GM12874 (cell line): Measurements from ENCODE around the gene DHCR24.

Experiments
- CTCF ChIP-seq: IDR thresholded peaks from 2 replicates; pipeline ENCODE4 v1.5.1; 2011; ENCODE audit warnings: low read depth, mild to moderate bottlenecking, control low read depth, low read length, moderate library complexity; ENCODE audit not compliant: insufficient read depth

Gene DHCR24

GRCh38 chr1:54872036-54872331 is 15.0 kb downstream of the DHCR24 start:
- no peak for TF ChIP-seq CTCF

GRCh38 chr1:54871275-54872035 is 15.5 kb downstream of the DHCR24 start:
- TF ChIP-seq CTCF: no peak

- no peak for TF ChIP-seq CTCF
Measured at GRCh38 chr1:54870869-54871268, 16.1 kb downstream of the DHCR24 start.

GRCh38 chr1:54869173-54869851 is 17.7 kb downstream of the DHCR24 start:
- TF ChIP-seq CTCF: no peak

- no peak for TF ChIP-seq CTCF
Measured at GRCh38 chr1:54867717-54868057, 19.3 kb downstream of the DHCR24 start.

- no peak for TF ChIP-seq CTCF
Measured at GRCh38 chr1:54866801-54867716, 19.9 kb downstream of the DHCR24 start.
